Esophagus squamous epithelium (tissue), 4 donors: ENCODE measurements around the gene LTBP3. TPM values are rescaled to one million over a fixed set of nuclear protein-coding genes. Genes with fewer than 3 reads are reported as not detected.

Source experiments
- small RNA-seq, 4 donors: library from RNA; depleted of rRNA; stranded (forward); fragments of <200 nt; gene quantifications; one replicate each; pipeline ENCODE3, GENCODE V24; 2016
- total RNA-seq, 4 donors: library from RNA; depleted of rRNA; stranded (reverse); fragments of >200 nt; gene quantifications; one replicate each; pipeline ENCODE4 v1.1.0, GENCODE V29; 2016

Gene LTBP3
- total RNA-seq, 4 donors from 2014 or later: 28.1 to 87.5 (median 54.0) TPM

Small RNAs within 50 kb of the gene (small RNA-seq; reads per million reads assigned to genes)
- gene AP001362.1 (0 reads per million in 4 donors), gene RF01684 (0 reads per million in 4 donors)

Other genes with a start within 250 kb of the LTBP3 start
- 10 to 100 TPM in 1 of 4 donors, 1 to 10 TPM in 2, under 1 TPM in 1; 0.76 to 11.4 (median 5.6) TPM for gene CDC42EP2, start 243.5 kb downstream of the LTBP3 start, total RNA-seq
- gene DPF2, start 224.5 kb downstream of the LTBP3 start, total RNA-seq: 10 to 100 TPM; 18.7 to 35.3 (median 23.8) TPM
- 1 to 10 TPM in 1 of 4 donors, under 1 TPM in 3; 0.13 to 1.3 (median 0.56) TPM for gene TIGD3, start 203.6 kb downstream of the LTBP3 start, total RNA-seq
- gene SLC25A45, start 175.7 kb downstream of the LTBP3 start, total RNA-seq: 1 to 10 TPM; 1.9 to 7.7 (median 4.0) TPM
- gene FRMD8, start 171.7 kb downstream of the LTBP3 start, total RNA-seq: 10 to 100 TPM; 44.1 to 88.7 (median 81.0) TPM
- 100 to 1,000 TPM in 3 of 4 donors, 10 to 100 TPM in 1; 30.6 to 705 (median 357) TPM for gene NEAT1, start 135.6 kb downstream of the LTBP3 start, total RNA-seq
- over 10,000 TPM in 2 of 4 donors, 1,000 to 10,000 TPM in 2; 1,739 to 13,677 (median 9,435) TPM for gene MALAT1, start 59.3 kb downstream of the LTBP3 start, total RNA-seq
- 10 to 100 TPM; 40.6 to 63.3 (median 52.6) TPM for gene SCYL1, start 33.3 kb downstream of the LTBP3 start, total RNA-seq
- 10 to 100 TPM; 33.2 to 48.0 (median 40.0) TPM for gene ZNRD2, start 12.1 kb upstream of the LTBP3 start, total RNA-seq
- 10 to 100 TPM; 12.0 to 44.1 (median 23.9) TPM for gene FAM89B, start 14.2 kb upstream of the LTBP3 start, total RNA-seq
- gene EHBP1L1, start 17.7 kb upstream of the LTBP3 start, total RNA-seq: 100 to 1,000 TPM in 1 of 4 donors, 10 to 100 TPM in 3; 46.5 to 101 (median 87.4) TPM
- 10 to 100 TPM in 3 of 4 donors, 1 to 10 TPM in 1; 5.5 to 22.5 (median 15.2) TPM for gene KCNK7, start 37.4 kb upstream of the LTBP3 start, total RNA-seq
- gene MAP3K11, start 55.9 kb upstream of the LTBP3 start, total RNA-seq: 10 to 100 TPM; 27.5 to 33.0 (median 30.4) TPM
- 10 to 100 TPM; 24.0 to 40.0 (median 30.9) TPM for gene PCNX3, start 57.4 kb upstream of the LTBP3 start, total RNA-seq
- gene SIPA1, start 79.7 kb upstream of the LTBP3 start, total RNA-seq: 10 to 100 TPM in 3 of 4 donors, 1 to 10 TPM in 1; 7.8 to 29.2 (median 27.5) TPM
- gene RELA, start 104.6 kb upstream of the LTBP3 start, total RNA-seq: 10 to 100 TPM; 29.4 to 49.4 (median 47.5) TPM
- 10 to 100 TPM; 38.2 to 64.7 (median 51.1) TPM for gene KAT5, start 153.9 kb upstream of the LTBP3 start, total RNA-seq
- gene RNASEH2C, start 162.4 kb upstream of the LTBP3 start, total RNA-seq: 10 to 100 TPM; 39.9 to 59.5 (median 50.8) TPM
- gene AP5B1, start 222.6 kb upstream of the LTBP3 start, total RNA-seq: 10 to 100 TPM; 16.4 to 38.5 (median 23.3) TPM
- gene OVOL1, start 228.7 kb upstream of the LTBP3 start, total RNA-seq: 10 to 100 TPM; 26.5 to 90.9 (median 55.3) TPM